Stomach (tissue), 9 donors: ENCODE results near the gene DLX2. TPM values are rescaled to one million over a fixed set of nuclear protein-coding genes. Genes with fewer than 3 reads are reported as not detected.

Source experiments
- DNase-seq, 2 donors: peaks; one replicate each; pipeline versions ENCODE4 v3.0.0 to v3.0.0-alpha.2; 2013 to 2019
- H3K27ac ChIP-seq, 5 donors: fragments of 200-600 bp in 4 of 5; sonication (generic) in 4 of 5; one replicate each; pipeline ENCODE4 v1.5.1; 2013 to 2019; ENCODE audit warnings: mild to moderate bottlenecking in 1 of 5, moderate library complexity in 1 of 5
- H3K27me3 ChIP-seq, 3 donors: fragments of 200-600 bp; sonication (generic); one replicate each; pipeline ENCODE4 v1.5.1; 2017 to 2019; ENCODE audit warnings: mixed run types in 1 of 3
- H3K36me3 ChIP-seq, 4 donors: fragments of 200-600 bp; sonication (generic); 1 replicate in 3 of 4; 2 replicates in 1 of 4; pipeline ENCODE4 v1.5.1; 2016 to 2019
- H3K4me1 ChIP-seq, 4 donors: fragments of 200-600 bp; sonication (generic); one replicate each; pipeline ENCODE4 v1.5.1; 2016 to 2019
- H3K4me3 ChIP-seq, 4 donors: fragments of 200-600 bp; sonication (generic) in 3 of 4; one replicate each; pipeline ENCODE4 v1.5.1; 2016 to 2019; ENCODE audit warnings: mild to moderate bottlenecking in 1 of 4
- H3K9me3 ChIP-seq, 4 donors: fragments of 200-600 bp; sonication (generic); one replicate each; pipeline ENCODE4 v1.5.1; 2016 to 2019
- CTCF ChIP-seq, 7 experiments: fragments of 450-650 bp in 4 of 7; fragments of 200-600 bp in 3 of 7; sonication (generic) in 3 of 7; IDR thresholded peaks; one replicate each; pipeline ENCODE4 v1.5.1; 2016 to 2019; ENCODE audit warnings: antibody characterized with exemption in 7 of 7, control low read depth in 2 of 7, mild to moderate bottlenecking in 1 of 7
- EP300 ChIP-seq: sonication (generic); formaldehyde crosslinking; IDR thresholded peaks from one replicate; pipeline ENCODE4 v1.6.1; 2017; ENCODE audit warnings: antibody characterized with exemption
- POLR2A ChIP-seq, 4 donors: fragments of 450-650 bp; IDR thresholded peaks; one replicate each; pipeline ENCODE4 v1.6.1; 2016; ENCODE audit warnings: antibody characterized with exemption in 4 of 4, control low read depth in 2 of 4, mild to moderate bottlenecking in 1 of 4, moderate library complexity in 1 of 4
- POLR2AphosphoS5 ChIP-seq, 3 donors: sonication (generic); formaldehyde crosslinking; IDR thresholded peaks; one replicate each; pipeline ENCODE4 v1.6.1; 2016; ENCODE audit warnings: antibody characterized with exemption in 3 of 3
- WGBS, 5 donors: extraction: QIAGEN DNeasy Blood & Tissue Kit in 3 of 5; methylation state at CpG; one replicate each; pipeline versions ENCODE4 v1.1.5 to v1.1.7; 2013 to 2018; 5-methylcytosine and 5-hydroxymethylcytosine counted together
- intact Hi-C: fragments of 100-400 bp; cut with DNase I; formaldehyde crosslinking; loops from one replicate; pipeline ENCODE4 v1.15.1; 2023; ENCODE audit warnings: low total_unique reads
- polyA plus RNA-seq, 3 donors: library from polyadenylated mRNA; stranded (reverse); fragments of 200-250 nt; gene quantifications; one replicate each; pipeline ENCODE4 v1.2.3, GENCODE V29; 2013
- total RNA-seq, 5 donors: library from RNA; depleted of rRNA; stranded (reverse); fragments of >200 nt; gene quantifications; one replicate each; pipeline versions ENCODE4 v1.1.0 to v1.2.3, GENCODE V29; 2014 to 2016
- donor health status: healthy with polysubstance abuse.
- donor health status: Bipolar disorder and iron deficiency.
- donor health status: healthy.

DLX2 gene
- total and polyA plus RNA-seq, 8 donors = 0.03 TPM; not detected in 7

DNA sequence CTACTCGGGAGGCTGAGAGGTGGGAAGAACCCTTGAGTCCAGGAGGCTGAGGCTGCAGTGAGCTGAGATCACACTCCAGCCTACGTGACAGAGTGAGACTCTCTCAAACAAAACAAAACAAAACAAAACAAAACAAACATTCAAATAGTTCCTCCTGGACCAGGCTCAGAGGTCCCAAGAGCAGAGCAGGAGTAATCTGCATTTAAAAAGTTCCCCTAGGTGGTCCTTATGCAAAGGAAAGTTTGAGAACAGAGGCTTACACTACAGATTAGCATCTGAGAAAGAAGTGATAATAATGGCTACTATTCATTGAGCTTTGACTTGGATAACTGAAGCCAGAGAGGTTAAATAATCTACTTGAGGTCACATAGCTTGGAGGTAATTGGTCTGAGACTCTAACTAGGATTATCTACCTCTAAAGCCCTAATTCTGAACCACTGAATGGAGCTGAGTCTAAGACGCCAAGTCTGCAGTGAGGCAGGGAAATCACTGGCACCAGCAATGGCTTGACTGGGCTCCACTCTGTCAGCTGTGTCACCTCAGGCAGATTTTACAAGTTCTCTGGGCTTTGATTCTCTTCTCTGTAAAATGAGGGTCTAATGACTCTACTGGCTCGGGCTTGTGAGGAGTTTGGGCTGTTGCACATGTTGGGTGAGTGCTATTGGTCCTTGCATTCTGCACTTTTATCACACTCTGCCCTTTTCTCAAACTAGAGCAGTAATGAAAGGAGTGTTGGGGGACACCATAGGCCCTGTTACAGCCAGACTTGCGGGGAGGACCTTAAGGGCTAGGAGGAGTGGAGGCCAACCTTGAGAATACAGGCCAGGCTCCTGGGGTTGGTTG lies 29.2 kb upstream of the DLX2 start:
- Histone ChIP-seq H3K4me3 (no peak overlapping the region), H3K4me1 (no peaks in the 10 kb centered on the region), H3K27me3 (peaks cover 0 to 3% (median 0%) of the 10 kb centered on the region in 3 donors), H3K36me3 (no peaks in the 10 kb centered on the region), H3K9me3 (no peaks in the 10 kb centered on the region), H3K27ac (no peak overlapping the region)
- intact Hi-C loops = no loop called here
- DNase-seq = no peak
- TF ChIP-seq CTCF (IDR thresholded peaks at IDR 0.05) = no peak
- TF ChIP-seq POLR2AphosphoS5 (IDR thresholded peaks at IDR 0.05) = no peak
- no peak for TF ChIP-seq POLR2A (IDR thresholded peaks at IDR 0.05)
- TF ChIP-seq EP300 = no peak
- 76 to 85% (median 81%) methylated on average over 5 of the region's 5 CpGs for WGBS, 5 donors

DNA sequence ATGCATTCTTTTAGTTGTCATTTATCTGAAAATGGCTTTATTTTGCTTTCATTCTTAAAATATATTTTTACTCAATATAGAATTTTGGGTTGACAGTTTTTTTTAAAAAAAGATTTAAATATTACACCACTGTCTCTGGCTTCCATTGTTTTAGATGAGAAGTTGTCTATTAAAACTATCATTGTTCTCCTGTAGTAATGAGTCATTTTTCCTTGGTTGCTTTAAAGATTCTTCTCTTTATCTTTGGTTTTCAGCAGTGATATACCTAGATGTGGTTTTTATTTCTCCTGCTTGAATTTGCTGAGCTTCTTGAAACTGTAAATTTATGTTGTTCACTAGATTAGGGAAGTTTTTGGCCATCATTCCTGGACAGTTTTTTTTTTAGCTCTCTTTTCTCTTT lies 26.7 kb upstream of the DLX2 start:
- intact Hi-C loops = no loop called here

DNA sequence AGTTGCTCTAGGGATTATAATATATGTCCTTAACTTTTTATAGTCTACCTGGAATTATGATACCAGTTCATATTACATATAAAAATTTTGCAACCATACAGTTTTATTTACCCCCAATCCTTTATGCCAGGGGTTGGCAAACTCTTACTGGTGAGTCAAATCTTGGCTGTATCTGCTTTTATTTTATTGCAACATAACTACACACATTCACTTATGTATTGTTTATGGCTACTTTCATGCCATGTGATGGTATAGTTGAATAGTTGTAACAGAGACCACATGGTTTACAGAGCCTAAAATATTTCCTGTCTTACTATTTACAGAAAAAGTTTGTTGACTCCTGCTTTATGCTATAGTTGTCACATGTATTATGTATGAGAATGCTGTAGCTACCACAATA lies 25.8 kb upstream of the DLX2 start:
- H3K27me3 ChIP-seq = no peaks in the 10 kb centered on the region
- H3K4me1 ChIP-seq = no peaks in the 10 kb centered on the region
- no peak for DNase-seq
- no peak for TF ChIP-seq CTCF (IDR thresholded peaks at IDR 0.05)
- TF ChIP-seq EP300 = no peak
- TF ChIP-seq POLR2AphosphoS5 (IDR thresholded peaks at IDR 0.05) = no peak
- no peak for TF ChIP-seq POLR2A (IDR thresholded peaks at IDR 0.05)
- no peak overlapping the region for H3K27ac ChIP-seq
- H3K4me3 ChIP-seq = no peak overlapping the region
- intact Hi-C loops = no loop called here
- no peaks in the 10 kb centered on the region for H3K36me3 ChIP-seq
- H3K9me3 ChIP-seq = no peaks in the 10 kb centered on the region

More for the DNA sequence above, 26.7 kb upstream of the DLX2 start:
- Histone ChIP-seq H3K36me3 (no peaks in the 10 kb centered on the region), H3K9me3 (no peaks in the 10 kb centered on the region), H3K27me3 (no peaks in the 10 kb centered on the region), H3K4me3 (no peak overlapping the region), H3K27ac (no peak overlapping the region), H3K4me1 (no peaks in the 10 kb centered on the region)
- DNase-seq = no peak
- TF ChIP-seq EP300 (no peak), POLR2AphosphoS5 (IDR thresholded peaks at IDR 0.05) (no peak), POLR2A (IDR thresholded peaks at IDR 0.05) (no peak), CTCF (IDR thresholded peaks at IDR 0.05) (no peak)

DNA sequence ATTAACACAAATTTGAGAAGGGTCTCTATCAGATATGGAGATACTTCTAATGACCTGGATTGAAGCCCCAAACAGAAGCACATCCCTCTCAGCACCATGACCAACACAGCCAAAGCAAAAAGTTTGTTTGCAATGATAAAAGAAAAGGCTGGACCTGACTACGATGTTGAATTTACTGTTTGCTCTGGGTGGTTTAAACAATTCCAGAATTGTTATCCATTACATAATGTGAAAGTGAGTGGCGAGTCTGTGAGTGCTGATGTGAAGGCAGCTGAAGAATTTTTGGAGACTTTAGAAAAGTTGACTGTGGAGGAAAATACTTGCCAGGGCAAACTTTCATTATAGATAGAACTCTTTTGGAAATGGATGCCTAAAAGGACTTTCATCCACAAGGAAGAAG lies 17.4 kb upstream of the DLX2 start:
- Histone ChIP-seq H3K27ac (no peak overlapping the region), H3K4me1 (no peaks in the 10 kb centered on the region), H3K36me3 (no peaks in the 10 kb centered on the region), H3K4me3 (no peak overlapping the region), H3K27me3 (peaks cover 0 to 15% (median 6%) of the 10 kb centered on the region in 3 donors), H3K9me3 (no peaks in the 10 kb centered on the region)
- TF ChIP-seq POLR2AphosphoS5 (IDR thresholded peaks at IDR 0.05) (no peak), CTCF (IDR thresholded peaks at IDR 0.05) (no peak), POLR2A (IDR thresholded peaks at IDR 0.05) (no peak)
- no peak for DNase-seq
- intact Hi-C loops = no loop called here
- 18 to 46% (median 35%) methylated on average over 2 of the region's 2 CpGs for WGBS, 5 donors
